Esophagus muscularis mucosa (tissue), 3 donors: Measurements from ENCODE around the gene ATP6V1B1.

Experiments
- POLR2A ChIP-seq: fragments of 450-650 bp; IDR thresholded peaks from one replicate; pipeline ENCODE4 v1.6.1; 2017; ENCODE audit warnings: antibody characterized with exemption, moderate library complexity, mild to moderate bottlenecking, low read depth
- TF ChIP-seq, protein P1 (sequence below), 3 experiments: fragments of 200-600 bp in 2 of 3; fragments of 450-650 bp in 1 of 3; sonication (generic) in 2 of 3; IDR thresholded peaks; one replicate each; pipeline ENCODE4 v1.5.1; 2017 to 2019; ENCODE audit warnings: antibody characterized with exemption in 3 of 3, mild to moderate bottlenecking in 2 of 3, moderate library complexity in 1 of 3

DNA sequence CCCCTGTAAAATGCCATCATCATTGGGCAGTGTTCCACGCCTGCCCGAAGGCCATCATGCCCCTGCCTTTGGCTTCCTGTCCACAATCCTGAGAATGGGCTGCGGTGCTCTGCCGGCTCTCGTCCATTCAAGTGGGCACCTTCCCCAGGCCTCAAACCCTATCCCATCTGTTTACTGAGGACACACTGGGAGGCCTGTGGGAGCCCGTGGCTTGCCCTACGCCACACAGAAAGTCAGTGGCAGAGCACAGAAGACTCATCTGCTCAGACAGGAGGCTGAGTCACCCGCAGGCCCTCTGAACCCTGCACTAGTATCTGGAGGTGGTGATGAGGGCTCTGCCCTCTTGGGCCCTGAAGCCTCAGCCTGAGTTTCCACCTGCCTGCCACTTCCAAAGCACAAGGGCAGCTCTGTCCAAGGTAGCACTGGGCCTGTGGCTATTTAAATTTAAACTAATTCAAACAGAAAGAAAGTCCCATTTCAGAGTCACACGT, 23.6 kb downstream of the ATP6V1B1 start:
- TF ChIP-seq, protein P1, sequence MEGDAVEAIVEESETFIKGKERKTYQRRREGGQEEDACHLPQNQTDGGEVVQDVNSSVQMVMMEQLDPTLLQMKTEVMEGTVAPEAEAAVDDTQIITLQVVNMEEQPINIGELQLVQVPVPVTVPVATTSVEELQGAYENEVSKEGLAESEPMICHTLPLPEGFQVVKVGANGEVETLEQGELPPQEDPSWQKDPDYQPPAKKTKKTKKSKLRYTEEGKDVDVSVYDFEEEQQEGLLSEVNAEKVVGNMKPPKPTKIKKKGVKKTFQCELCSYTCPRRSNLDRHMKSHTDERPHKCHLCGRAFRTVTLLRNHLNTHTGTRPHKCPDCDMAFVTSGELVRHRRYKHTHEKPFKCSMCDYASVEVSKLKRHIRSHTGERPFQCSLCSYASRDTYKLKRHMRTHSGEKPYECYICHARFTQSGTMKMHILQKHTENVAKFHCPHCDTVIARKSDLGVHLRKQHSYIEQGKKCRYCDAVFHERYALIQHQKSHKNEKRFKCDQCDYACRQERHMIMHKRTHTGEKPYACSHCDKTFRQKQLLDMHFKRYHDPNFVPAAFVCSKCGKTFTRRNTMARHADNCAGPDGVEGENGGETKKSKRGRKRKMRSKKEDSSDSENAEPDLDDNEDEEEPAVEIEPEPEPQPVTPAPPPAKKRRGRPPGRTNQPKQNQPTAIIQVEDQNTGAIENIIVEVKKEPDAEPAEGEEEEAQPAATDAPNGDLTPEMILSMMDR (IDR thresholded peaks at IDR 0.05) = no peak
- no peak for TF ChIP-seq POLR2A
